ENCODE data around the gene ITK.

Gene ITK

DNA sequence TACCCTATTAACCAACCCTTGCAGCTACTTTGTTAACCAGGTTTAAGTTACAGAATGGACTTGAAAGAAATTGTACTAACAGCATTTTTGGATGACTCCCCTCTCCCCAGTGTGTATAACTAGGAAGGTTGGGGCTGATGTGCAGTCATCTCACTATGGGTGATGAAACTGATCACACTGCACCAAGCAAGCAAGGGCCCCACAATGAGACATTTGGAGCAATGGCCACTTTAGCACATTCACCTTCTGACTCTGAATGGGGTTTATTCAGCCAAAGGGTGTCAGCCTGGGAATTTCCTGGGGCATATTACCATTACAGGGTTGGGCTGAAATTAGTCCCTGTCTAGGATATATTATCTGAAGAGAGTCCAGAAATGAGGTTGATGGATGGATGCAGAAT, 66.6 kb downstream of the ITK start:
- no peak for DNase-seq (ENCODE audit: low spot score)

DNA sequence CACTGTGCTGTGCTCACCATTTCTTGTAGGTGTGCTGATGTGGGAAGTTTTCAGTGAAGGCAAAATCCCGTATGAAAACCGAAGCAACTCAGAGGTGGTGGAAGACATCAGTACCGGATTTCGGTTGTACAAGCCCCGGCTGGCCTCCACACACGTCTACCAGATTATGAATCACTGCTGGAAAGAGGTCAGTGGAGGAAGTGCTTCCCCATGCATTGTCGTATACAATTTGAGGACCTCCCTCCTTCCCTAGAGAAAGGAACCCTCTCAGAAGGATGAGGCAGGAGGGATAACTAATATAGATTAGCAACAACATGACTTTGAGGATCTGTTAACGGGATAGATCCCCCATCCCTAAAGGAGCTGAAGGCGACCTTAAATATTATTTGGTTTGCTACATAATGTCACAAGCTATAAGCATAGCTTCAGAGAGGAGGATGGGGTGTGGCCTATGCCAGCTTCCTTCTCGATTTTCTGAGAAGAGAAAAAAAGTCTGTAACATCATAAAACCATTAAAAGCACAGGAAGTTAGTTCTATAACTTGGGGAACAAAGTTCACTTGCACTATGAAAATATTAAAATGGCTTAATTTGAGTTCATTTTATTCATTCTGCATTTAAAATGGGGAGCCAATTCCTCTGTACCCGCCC, 68.3 kb downstream of the ITK start:
- DNase-seq (ENCODE audit: low spot score): no peak

DNA sequence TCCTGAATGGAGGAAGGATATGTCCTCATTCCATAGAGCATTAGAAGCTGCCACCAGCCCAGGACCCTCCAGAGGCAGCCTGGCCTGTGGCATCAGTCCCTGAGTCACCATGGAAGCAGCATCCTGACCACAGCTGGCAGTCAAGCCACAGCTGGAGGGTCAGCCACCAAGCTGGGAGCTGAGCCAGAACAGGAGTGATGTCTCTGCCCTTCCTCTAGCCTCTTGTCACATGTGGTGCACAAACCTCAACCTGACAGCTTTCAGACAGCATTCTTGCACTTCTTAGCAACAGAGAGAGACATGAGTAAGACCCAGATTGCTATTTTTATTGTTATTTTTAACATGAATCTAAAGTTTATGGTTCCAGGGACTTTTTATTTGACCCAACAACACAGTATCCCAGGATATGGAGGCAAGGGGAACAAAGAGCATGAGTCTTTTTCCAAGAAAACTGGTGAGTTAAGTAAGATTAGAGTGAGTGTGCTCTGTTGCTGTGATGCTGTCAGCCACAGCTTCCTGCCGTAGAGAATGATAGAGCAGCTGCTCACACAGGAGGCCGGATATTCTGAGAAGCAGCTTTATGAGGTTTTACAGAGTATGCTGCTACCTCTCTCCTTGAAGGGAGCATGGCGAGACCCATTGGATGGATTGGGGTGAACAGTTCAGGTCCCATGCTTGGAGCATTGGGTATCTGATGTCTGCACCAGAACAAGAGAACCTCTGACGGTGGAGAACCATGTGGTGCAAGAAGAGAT, 72.2 kb downstream of the ITK start:
- DNase-seq (ENCODE audit: low spot score): no peak

DNA sequence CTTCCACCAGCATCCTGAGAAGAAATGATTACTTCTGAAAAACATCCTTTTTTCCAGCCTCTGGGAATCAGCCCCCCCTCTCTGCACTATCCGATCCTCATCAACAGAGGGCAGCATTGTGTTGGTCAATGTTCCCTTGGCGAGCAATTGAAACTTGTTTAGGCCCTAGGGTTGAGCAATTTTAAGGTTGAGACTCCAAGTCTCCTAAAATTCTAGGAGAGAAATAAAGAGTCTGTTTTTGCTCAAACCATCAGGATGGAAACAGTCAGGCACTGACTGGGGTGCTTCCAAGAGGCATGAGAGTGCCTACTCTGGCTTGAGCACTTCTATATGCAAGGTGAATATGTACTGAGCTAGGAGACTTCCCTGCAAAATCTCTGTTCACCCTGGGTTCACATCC, 72.9 kb downstream of the ITK start:
- no peak for DNase-seq (ENCODE audit: low spot score)

DNA sequence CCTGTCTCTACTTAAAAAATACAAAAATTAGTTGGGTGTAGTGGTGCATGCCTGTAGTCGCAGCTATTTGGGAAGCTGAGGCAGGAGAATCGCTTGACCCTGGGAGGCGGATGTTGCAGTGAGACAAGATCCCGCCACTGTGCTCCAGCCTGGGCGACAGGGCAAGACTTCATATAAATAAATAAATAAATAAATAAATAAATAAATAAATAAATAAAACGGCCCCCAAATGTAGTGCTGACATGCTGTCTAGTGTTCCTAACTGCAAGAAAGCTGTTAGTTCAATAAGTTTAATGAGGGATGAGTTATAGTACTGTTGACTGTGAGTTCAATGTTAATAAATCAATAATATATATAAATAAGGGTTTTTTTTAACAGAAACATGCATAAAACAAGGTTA, 77.8 kb downstream of the ITK start:
- DNase-seq (ENCODE audit: low spot score): no peak

DNA sequence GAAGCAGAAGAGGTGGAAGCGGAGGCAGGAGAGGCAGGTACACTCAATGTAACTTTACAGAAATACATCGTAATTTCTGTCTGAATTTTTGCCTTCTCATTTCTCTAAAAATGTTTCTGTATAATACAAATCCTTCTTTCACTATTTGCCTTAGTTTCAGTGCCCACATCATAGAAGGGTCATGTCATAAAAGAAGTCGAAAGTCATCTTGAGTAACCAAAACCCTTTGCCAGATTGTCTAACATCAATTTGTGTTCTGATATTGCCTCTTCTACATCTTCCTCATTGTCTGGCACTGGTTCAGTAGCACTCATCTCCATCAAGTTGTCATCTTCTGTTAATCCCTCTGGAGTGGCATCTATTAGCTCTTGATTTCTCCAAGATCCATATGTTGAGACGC, 79.1 kb downstream of the ITK start:
- no peak for DNase-seq (ENCODE audit: low spot score)

DNA sequence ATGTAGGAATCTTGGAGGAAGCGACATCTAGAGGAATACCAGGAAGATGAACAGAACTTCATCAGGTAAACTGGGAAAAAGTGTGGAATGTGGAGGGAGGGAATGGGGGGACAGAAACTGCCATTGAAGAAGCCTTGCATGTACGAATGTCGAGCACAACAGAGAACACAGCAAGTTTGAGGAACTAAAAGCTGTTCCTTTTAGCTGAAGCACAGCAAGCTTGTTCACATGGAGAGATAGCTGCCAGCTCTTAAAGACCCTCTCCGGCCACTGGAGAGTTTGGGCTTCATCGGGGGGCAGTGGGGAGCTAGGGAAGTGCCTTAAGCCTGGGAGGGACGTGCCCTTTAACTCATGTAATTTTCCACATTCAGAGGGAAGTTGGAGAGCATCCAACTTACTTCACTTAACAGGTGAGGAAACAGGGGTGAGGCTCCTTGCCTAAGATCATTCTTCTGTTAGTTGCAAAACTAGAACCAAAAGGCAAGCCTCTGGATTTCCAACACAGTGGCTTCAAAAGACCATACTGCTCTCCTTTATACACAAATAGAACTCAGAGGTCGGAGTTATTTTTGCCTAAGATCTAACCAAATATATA, 83.0 kb downstream of the ITK start:
- no peak for DNase-seq (ENCODE audit: low spot score)

DNA sequence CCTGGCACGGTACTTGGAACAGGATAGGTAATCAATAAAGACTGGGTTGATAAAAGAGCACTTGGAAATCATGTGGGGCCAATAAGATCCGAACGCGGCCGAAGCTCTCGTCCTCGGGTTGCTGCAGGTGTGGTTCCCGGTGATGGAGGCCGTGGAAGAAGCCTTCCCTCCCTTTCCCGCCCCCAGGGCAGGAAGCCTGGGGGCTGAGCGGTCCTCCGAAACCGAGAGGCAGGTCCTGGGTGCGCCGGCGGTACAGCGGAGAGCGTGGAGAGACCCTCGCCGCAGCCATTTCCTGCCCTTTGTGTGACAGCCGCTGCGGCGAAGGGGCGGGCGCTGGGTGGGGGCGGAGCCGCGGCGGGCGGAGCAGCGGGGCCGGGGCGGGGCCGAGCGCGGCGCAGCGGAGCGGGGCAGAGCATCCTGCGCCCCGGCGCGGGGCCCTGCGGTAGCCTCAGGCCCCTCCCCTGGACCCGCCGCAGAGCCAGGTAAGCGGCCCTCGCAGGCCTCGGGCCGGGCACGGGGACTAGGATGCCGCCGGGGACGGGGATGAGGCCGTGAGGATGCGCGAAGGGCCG, 85.2 kb downstream of the ITK start, which contains the start of gene CYFIP2:
CYFIP2 (plus strand) TSS at position 410 of the 572 bp plus-strand sequence. CDS start 19,239 bp downstream, outside the sequence.
- peak; percentile 79 for DNase-seq (ENCODE audit: low spot score)

DNA sequence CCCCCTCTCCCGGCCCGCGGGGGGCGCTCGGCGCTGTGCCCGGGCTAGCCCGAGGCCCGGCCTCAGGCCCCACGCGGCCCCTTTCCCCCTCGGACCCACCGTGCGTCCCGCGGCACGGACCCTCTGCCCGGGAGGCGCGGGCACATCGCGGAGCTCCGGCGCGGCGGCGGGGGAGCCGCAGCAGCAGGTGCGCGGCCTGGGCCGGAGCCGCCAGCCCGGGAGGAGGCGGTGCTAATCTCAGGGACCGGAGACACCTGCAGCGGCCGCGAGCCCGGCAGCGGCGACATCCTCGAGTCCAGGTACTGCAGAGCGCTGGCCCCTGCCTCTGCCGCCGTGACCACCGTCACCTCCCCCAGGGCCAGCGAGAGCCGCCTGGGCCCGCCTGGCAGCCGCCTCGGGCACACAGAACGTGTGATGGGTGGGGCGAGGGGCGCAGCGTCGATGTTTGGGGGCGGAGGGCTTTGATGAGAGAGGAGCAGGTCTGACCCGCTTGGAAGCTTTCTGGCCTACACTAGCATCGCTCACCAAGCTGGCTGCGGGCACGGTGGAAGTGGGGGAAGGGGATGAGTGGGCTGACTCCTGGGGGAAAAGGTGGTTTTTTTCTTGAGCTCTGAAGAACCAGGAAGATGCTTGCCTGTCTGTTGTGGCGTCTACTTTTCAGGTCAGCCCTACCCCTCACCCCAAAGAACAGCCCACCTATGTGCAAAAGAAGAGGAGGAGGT, 85.8 kb downstream of the ITK start:
- DNase-seq (ENCODE audit: low spot score): no peak

DNA sequence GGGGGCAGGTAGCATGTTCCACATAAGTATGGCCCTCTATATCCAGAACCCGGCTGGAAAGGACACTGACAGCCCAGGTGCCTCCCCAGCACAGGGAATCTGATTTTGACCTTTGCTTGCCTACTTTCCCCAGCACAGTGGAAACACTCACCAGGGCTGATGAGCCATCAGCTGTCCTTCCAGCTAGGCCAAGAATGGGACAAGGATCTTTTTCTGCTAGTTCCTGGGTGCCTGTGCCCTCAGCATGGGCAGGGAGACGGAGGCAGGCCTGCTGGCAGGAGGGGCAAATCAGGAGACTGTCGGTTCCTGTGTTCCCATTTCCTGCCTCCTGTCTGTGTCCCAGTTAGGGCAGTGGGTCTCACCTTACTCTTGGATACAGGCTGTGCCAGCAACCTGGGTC, 86.4 kb downstream of the ITK start:
- no peak for DNase-seq (ENCODE audit: low spot score)

DNA sequence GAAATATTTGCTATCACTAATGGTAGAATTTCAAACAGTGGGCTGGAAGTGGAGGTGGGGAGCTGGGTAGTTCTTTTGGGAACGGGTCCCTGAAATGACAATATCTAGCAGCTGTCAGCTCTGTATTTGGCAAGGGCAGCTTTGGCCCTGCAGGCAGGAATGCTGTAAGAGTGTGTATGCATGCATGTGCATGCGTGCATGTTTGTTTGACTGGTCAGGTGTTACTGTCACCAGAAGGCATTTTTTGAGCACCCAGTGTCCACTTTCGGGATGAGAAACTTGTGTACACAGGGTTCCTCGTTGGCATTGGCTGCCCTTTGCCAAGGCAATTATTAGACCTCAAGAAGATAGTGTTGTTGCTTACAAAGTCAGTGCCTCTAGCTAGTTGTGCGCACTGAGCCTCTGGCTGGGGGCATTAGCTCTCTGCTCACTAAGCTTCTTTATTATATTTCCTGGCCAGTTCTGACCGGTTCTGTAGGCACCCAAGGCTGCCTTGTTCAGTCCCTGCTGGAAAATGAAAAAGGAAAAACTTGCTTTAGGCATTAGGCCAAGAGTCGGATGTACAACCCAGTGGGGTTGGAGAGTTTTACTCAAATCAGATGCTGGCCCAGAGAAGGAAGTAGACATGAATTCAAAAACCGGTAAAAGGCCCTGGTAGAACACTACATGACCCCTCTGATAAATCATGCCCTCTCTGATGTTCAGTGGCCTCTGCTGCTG, 87.3 kb downstream of the ITK start:
- DNase-seq (ENCODE audit: low spot score): no peak

DNA sequence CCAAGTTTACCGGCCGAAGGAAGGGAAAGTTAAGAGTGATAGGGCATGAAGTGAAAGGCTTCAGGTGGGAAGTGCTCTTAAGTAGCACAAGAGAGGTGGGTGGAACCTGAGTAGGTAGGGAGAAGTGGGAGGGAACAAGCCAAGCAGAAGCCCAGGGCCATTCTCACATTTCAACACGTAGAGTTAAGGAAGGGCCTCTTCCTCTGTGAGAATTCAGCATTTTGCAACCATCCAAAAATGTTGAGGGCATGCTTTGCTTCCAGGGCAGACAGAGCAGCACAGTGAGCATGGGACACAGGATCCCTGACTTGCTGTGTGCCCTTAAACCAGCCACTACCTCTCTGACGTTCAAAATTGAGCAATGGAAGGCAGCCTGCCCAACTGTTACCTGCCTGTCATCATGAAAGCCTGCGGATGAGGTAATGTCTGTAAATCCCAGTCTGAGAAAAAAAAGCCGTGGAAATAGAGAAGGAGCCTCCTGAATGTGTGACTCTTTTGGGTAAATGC, 88.6 kb downstream of the ITK start:
- no peak for DNase-seq (ENCODE audit: low spot score)

DNA sequence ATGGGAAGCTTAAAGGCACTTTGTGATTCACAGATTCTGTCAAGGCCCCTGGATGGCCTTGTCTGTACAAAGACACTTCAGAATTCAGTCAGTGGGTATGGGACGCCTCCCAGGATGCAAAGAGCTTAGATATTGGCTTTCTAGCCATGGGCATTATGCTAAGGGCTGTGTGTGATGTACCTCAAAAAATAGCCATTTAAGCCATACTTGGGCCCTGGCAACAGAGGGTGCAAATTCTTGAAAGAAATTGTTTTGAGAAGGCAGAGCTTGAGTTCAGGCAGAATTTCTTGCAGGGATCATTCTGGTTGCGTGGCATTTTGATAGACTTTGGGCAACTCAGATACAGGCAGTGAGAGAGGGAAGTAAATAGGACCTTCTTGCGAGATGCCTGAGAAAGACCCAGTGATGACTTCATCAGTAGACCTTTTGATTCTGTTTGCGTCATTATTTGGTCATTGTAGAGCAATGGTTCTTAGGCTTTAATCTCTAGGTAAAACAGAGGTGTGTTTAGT, 89.2 kb downstream of the ITK start:
- no peak for DNase-seq (ENCODE audit: low spot score)

DNA sequence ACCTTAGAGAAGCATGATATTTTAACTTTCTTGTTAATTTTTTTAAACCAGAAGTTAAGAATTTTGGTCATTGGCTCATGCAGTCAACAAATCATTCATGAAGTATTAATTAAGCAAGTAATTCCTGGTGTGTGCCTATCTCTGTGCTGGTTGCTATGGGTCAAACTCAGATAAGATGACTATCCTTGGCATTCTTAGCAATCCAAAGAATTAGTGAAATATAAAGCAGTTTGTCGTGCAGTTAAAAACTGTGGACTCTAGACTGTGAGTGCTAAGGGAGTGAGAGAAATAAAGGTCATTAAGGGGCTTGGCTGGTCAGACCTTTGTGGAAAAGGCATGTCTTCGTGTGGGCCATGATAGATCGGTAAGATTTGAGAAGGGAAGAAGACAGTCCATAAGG, 90.1 kb downstream of the ITK start:
- DNase-seq (ENCODE audit: low spot score): no peak

DNA sequence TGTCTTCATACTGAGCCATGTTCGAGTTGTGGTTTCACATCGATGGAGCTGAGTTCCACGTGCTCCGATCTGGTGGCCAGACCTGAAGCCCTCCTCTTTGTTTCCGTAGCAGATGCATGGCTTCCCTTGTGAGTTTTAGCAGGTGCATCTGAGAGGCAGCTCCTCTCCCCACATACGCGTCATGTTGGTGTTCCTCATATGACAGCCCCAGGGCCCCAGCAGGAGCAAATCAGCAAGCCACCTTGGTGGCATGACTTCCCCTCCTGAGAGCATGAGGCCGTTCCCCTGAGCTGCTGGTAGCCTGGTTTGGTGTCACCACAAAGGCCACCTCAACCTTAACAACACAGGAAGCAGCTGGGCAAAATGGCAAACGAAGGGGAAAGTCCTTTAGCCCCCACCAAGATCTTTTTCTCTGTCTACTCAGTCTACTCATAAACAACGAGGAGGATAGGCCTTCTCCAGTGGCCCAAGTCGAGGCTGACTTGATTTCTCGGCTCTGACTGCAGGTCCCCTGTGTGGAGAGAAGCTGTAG, 91.2 kb downstream of the ITK start:
- no peak for DNase-seq (ENCODE audit: low spot score)

DNA sequence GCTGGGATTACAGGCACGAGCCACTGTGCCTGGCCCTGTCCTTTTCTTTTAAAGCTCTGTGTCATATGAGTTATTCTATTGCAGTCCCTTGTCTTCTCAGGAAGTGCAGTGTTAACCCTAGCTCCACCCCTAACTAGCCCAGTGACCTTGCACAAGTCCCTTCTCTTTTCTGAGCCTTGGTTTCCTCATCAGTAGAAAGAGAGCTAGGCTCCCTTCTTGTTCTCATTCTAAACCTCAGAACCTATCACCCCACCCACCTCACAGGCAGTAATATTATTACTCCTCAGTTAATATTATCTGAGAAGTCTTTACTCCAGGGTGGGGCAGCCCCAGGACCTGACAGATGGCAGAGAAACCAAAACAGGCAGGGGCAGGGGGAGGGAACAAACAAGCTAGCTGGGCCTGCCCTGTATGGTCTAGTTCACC, 92.5 kb downstream of the ITK start:
- DNase-seq (ENCODE audit: low spot score): no peak

DNA sequence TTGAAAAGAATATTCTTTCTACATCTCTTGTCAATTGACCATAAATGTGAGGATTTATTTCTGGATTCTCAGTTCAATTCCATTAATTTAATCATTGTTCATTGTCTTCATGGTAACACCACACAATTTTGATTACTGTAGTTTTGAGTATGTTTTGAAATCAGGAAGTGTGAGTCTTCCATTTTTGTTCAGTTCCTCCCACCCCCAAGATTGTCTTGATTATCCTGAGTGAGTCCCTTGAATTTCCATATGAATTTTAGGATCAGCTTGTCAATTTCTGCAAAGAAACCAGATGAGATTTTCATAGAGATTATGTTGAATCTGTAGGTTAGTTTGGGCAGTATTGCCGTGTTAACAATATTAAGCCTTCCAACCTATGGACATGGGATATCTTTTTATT, 94.8 kb downstream of the ITK start:
- no peak for DNase-seq (ENCODE audit: low spot score)

DNA sequence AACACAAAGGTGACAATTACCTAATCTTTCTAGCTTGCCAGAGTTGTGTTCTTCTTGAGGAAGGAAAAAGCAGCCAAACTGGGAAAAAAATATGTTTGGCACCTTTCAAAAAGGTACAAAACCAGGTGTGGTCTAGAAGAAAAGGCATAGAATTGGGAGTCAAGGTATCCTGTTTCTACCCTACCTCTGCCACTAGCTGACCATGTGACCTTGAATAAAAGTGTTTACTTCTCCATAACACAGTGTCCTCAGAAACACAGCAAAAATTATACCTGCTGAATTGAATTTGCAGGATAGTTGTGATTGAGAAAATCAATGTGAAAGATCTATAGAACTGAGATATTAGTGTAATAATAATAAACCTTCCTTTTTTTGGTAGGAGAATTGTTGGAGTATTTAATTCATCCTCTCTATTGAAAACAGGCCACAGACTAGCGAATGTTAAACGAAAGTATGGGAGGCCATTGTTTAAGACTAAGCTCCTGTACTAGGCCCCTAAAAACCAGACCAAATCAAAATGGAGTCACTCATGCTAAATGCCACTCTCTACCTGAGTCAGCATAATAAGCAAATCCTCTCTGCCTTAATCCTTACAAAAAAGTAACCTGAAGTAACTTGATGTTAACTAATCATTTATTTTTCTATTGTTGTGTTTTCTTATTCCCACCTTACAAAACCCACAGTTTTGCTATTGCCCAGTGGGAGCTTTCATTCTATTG, 97.8 kb downstream of the ITK start:
- DNase-seq (ENCODE audit: low spot score): no peak

DNA sequence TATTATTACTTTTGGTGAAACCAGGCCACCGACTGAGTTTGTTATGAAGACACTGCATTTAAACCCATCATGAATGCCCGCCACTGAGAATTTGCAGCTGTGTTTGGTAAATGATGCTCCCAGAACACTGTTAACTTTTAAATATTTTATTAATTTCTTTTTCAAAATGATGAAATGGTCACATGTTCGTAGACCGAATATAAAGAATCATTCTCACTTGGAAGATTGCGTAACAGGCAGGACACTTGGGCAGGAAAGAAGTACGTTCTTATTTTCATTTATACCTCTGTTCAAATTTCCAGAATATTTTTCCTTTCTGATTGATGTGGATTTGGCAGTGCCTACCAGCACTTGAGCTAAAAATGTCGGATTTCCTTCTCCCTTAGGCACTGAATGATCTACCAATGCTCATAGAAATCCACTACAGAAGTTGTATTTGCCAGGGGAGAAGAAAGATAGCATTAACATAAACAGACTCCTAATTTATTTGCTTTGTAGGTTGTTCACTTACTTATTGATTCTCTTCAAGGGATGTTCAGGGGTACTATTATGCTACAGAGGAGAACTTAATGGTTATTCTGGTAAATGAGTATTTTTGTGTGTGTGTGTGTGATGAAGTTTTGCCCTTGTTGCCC, 99.1 kb downstream of the ITK start:
- DNase-seq (ENCODE audit: low spot score): no peak

DNA sequence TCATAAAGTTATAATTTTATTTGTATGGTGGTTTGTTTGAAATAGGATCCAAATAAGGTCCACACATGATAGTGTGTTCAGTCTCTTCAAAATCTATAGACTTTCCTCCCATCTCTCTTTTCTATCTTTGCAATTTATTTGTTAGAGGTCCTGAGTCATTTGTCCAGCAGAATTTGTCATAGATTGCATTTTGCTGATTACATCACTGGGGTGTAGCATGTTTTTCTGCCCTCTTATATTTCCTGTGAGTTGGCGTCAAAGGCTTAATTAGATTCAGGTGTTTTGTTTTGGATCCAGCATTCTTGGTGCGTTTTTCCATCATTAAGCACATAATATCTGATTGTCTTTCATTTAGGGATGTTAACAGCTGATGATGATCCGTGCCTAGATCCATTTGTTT, 100.3 kb downstream of the ITK start:
- DNase-seq (ENCODE audit: low spot score): no peak
